Naive thymus-derived CD4-positive, alpha-beta T cell (primary cell): ENCODE measurements around the gene RNGTT. TPM values are rescaled to one million over a fixed set of nuclear protein-coding genes. Genes with fewer than 3 reads are reported as not detected.

ENCODE experiments used
- ATAC-seq: fragments of 150-1000 bp; cut with Tn5 transposase; 2 replicates; pipeline ENCODE4 v1.10.0; 2021; ENCODE audit warnings: mild to moderate bottlenecking, moderate library complexity
- CTCF ChIA-PET: fragments of 350-600 bp; sonication (Branson Sonifier 250); formaldehyde crosslinking; loops from one replicate; lab custom pipeline; 2021; ENCODE audit warnings: antibody characterized with exemption; lab: Charles Lee
- POLR2A ChIA-PET: fragments of 350-600 bp; sonication (Branson Sonifier 250); formaldehyde crosslinking; loops from one replicate; lab custom pipeline; 2021; ENCODE audit warnings: antibody characterized with exemption, inconsistent platforms; lab: Charles Lee
- DNase-seq, 9 donors: peaks; one replicate each; pipeline versions ENCODE4 v3.0.0 to v3.0.0-alpha.2; 2020 to 2022; ENCODE audit warnings: mixed read lengths in 1 of 9
- H3K27ac ChIP-seq: one replicate; pipeline ENCODE4 v1.7.0; 2013; ENCODE audit warnings: mild to moderate bottlenecking, low read depth, low read length, moderate library complexity
- H3K27me3 ChIP-seq, 2 donors: one replicate each; pipeline ENCODE4 v1.7.0; 2013; ENCODE audit warnings: low read length in 2 of 2, mild to moderate bottlenecking in 2 of 2, moderate library complexity in 2 of 2; ENCODE audit not compliant: control insufficient read depth in 2 of 2, insufficient read depth in 2 of 2
- H3K36me3 ChIP-seq, 3 experiments: 1 replicate in 2 of 3; 2 replicates in 1 of 3; pipeline ENCODE4 v1.7.0; 2013; ENCODE audit warnings: low read length in 3 of 3, mild to moderate bottlenecking in 3 of 3, moderate library complexity in 1 of 3; ENCODE audit not compliant: insufficient read depth in 3 of 3, control insufficient read depth in 2 of 3
- H3K4me1 ChIP-seq, 2 donors: one replicate each; pipeline ENCODE4 v1.7.0; 2013; ENCODE audit warnings: low read length in 2 of 2, mild to moderate bottlenecking in 2 of 2, moderate library complexity in 1 of 2; ENCODE audit not compliant: control insufficient read depth in 2 of 2, insufficient read depth in 2 of 2
- H3K4me3 ChIP-seq: 2 replicates; pipeline ENCODE4 v1.7.0; 2013; ENCODE audit warnings: mild to moderate bottlenecking, low read length
- H3K9me3 ChIP-seq, 3 experiments: 1 replicate in 2 of 3; 2 replicates in 1 of 3; pipeline ENCODE4 v1.7.0; 2013; ENCODE audit warnings: low read length in 3 of 3; ENCODE audit not compliant: control insufficient read depth in 2 of 3
- H3K27ac Mint-ChIP-seq, 9 donors: one replicate each; pipeline ENCODE4 v1.8.0; 2020 to 2022; ENCODE audit warnings: mixed read lengths in 9 of 9, mild to moderate bottlenecking in 8 of 9, moderate library complexity in 5 of 9, inconsistent platforms in 2 of 9
- H3K27me3 Mint-ChIP-seq, 5 donors: one replicate each; pipeline ENCODE4 v1.8.0; 2021 to 2022; ENCODE audit warnings: mixed read lengths in 5 of 5, mild to moderate bottlenecking in 1 of 5
- H3K36me3 Mint-ChIP-seq, 5 donors: one replicate each; pipeline ENCODE4 v1.8.0; 2020 to 2022; ENCODE audit warnings: mixed read lengths in 5 of 5, mild to moderate bottlenecking in 3 of 5, inconsistent platforms in 1 of 5
- H3K4me1 Mint-ChIP-seq, 7 donors: one replicate each; pipeline ENCODE4 v1.8.0; 2020 to 2022; ENCODE audit warnings: mixed read lengths in 7 of 7, mild to moderate bottlenecking in 3 of 7, inconsistent platforms in 1 of 7
- H3K4me3 Mint-ChIP-seq, 10 donors: one replicate each; pipeline ENCODE4 v1.8.0; 2020 to 2022; ENCODE audit warnings: mild to moderate bottlenecking in 10 of 10, mixed read lengths in 10 of 10, moderate library complexity in 6 of 10, inconsistent platforms in 2 of 10
- H3K9me3 Mint-ChIP-seq, 11 donors: one replicate each; pipeline ENCODE4 v1.8.0; 2020 to 2022; ENCODE audit warnings: mixed read lengths in 11 of 11, mild to moderate bottlenecking in 4 of 11, inconsistent platforms in 1 of 11, moderate library complexity in 1 of 11
- intact Hi-C, 2 donors: fragments of 100-400 bp; cut with micrococcal nuclease; formaldehyde crosslinking; loops; one replicate each; pipeline ENCODE4 v1.15.1; 2023
- polyA plus RNA-seq, 2 donors: library from polyadenylated mRNA; unstranded; fragments of 300-500 nt; fragmentation: Illumina TruSeq; gene quantifications; one replicate each; pipeline ENCODE4 v1.2.3, GENCODE V29; 2021
- total RNA-seq, 6 experiments: library from RNA in 5 of 6; stranded (reverse) in 5 of 6; gene quantifications; 1 replicate in 5 of 6; 2 replicates in 1 of 6; pipeline ENCODE4 v1.2.3 and lab custom pipeline; 2021 to 2026

Gene RNGTT
- total and polyA plus RNA-seq, 7 experiments from 2014 or later, result 15.4 to 26.5 (median 19.3) TPM

GRCh38 chr6:88764081-88764480, 199.3 kb downstream of the RNGTT start:
- peaks cover 3 to 36% (median 24%) of the 10 kb centered on the region in 5 donors for H3K36me3 Mint-ChIP-seq
- H3K4me3 Mint-ChIP-seq, result no peak overlapping the region
- no peak overlapping the region for H3K27ac ChIP-seq
- H3K27me3 Mint-ChIP-seq, result no peaks in the 10 kb centered on the region
- H3K4me1 ChIP-seq, result no peaks in the 10 kb centered on the region
- no peaks in the 10 kb centered on the region for H3K9me3 ChIP-seq
- H3K9me3 Mint-ChIP-seq, result peaks cover 0 to 4% (median 0%) of the 10 kb centered on the region in 11 donors
- H3K4me1 Mint-ChIP-seq, result peaks cover 0 to 4% (median 0%) of the 10 kb centered on the region in 7 donors
- no peak overlapping the region for H3K4me3 ChIP-seq
- ChIA-PET POLR2A (no interaction called here), CTCF (no interaction called here)
- DNase-seq (no peak), ATAC-seq (no peak)
- no peaks in the 10 kb centered on the region for H3K27me3 ChIP-seq
- intact Hi-C loops, result no loop called here
- H3K36me3 ChIP-seq, result no peaks in the 10 kb centered on the region
- no peak overlapping the region for H3K27ac Mint-ChIP-seq

- H3K27me3 ChIP-seq, result no peaks in the 10 kb centered on the region
- H3K36me3 Mint-ChIP-seq, result peaks cover 3 to 35% (median 29%) of the 10 kb centered on the region in 5 donors
- no peaks in the 10 kb centered on the region for H3K4me1 ChIP-seq
- H3K4me1 Mint-ChIP-seq, result peaks cover 0 to 4% (median 0%) of the 10 kb centered on the region in 7 donors
- DNase-seq (no peak), ATAC-seq (no peak)
- H3K4me3 ChIP-seq, result no peak overlapping the region
- H3K9me3 ChIP-seq, result no peaks in the 10 kb centered on the region
- no peak overlapping the region for H3K4me3 Mint-ChIP-seq
- peaks cover 0 to 4% (median 0%) of the 10 kb centered on the region in 11 donors for H3K9me3 Mint-ChIP-seq
- H3K27ac Mint-ChIP-seq, result no peak overlapping the region
- POLR2A ChIA-PET, result no interaction called here
- intact Hi-C loops, result no loop called here
- CTCF ChIA-PET, result no interaction called here
- H3K36me3 ChIP-seq, result no peaks in the 10 kb centered on the region
- no peak overlapping the region for H3K27ac ChIP-seq
- H3K27me3 Mint-ChIP-seq, result no peaks in the 10 kb centered on the region
Observed at GRCh38 chr6:88763160-88763559, 200.3 kb downstream of the RNGTT start.

- no peaks in the 10 kb centered on the region for H3K27me3 ChIP-seq
- intact Hi-C loops, result no loop called here
- ATAC-seq, result peak; percentile 47
- H3K9me3 ChIP-seq, result no peaks in the 10 kb centered on the region
- no peak overlapping the region for H3K4me3 ChIP-seq
- H3K36me3 ChIP-seq, result no peaks in the 10 kb centered on the region
- no peaks in the 10 kb centered on the region for H3K27me3 Mint-ChIP-seq
- H3K27ac Mint-ChIP-seq, result no peak overlapping the region
- no peak overlapping the region for H3K27ac ChIP-seq
- DNase-seq, result no peak
- CTCF ChIA-PET, result no interaction called here
- no peaks in the 10 kb centered on the region for H3K4me1 ChIP-seq
- POLR2A ChIA-PET, result no interaction called here
- peaks cover 0 to 4% (median 0%) of the 10 kb centered on the region in 7 donors for H3K4me1 Mint-ChIP-seq
- H3K9me3 Mint-ChIP-seq, result peaks cover 0 to 4% (median 0%) of the 10 kb centered on the region in 11 donors
- H3K4me3 Mint-ChIP-seq, result no peak overlapping the region
- H3K36me3 Mint-ChIP-seq, result peaks cover 3 to 41% (median 30%) of the 10 kb centered on the region in 5 donors
Observed at GRCh38 chr6:88761237-88762031, 202.0 kb downstream of the RNGTT start.

GRCh38 chr6:88760091-88760490, 203.3 kb downstream of the RNGTT start:
- Mint-ChIP-seq H3K27ac (no peak overlapping the region), H3K27me3 (no peaks in the 10 kb centered on the region), H3K4me1 (peaks cover 0 to 4% (median 0%) of the 10 kb centered on the region in 7 donors), H3K4me3 (no peak overlapping the region), H3K9me3 (peaks cover 0 to 6% (median 0%) of the 10 kb centered on the region in 11 donors), H3K36me3 (peaks cover 3 to 53% (median 39%) of the 10 kb centered on the region in 5 donors)
- CTCF ChIA-PET, result no interaction called here
- no peak overlapping the region for H3K27ac ChIP-seq
- H3K4me1 ChIP-seq, result no peaks in the 10 kb centered on the region
- no peaks in the 10 kb centered on the region for H3K36me3 ChIP-seq
- no peaks in the 10 kb centered on the region for H3K27me3 ChIP-seq
- H3K4me3 ChIP-seq, result no peak overlapping the region
- intact Hi-C loops, result no loop called here
- DNase-seq (no peak), ATAC-seq (no peak)
- H3K9me3 ChIP-seq, result no peaks in the 10 kb centered on the region
- POLR2A ChIA-PET, result no interaction called here

- H3K4me3 ChIP-seq, result no peak overlapping the region
- H3K27ac ChIP-seq, result no peak overlapping the region
- Mint-ChIP-seq H3K4me1 (peaks cover 0 to 11% (median 3%) of the 10 kb centered on the region in 7 donors), H3K9me3 (peaks cover 0 to 10% (median 0%) of the 10 kb centered on the region in 11 donors), H3K4me3 (no peak overlapping the region), H3K36me3 (peaks cover 3 to 62% (median 48%) of the 10 kb centered on the region in 5 donors), H3K27ac (no peak overlapping the region), H3K27me3 (no peaks in the 10 kb centered on the region)
- no peaks in the 10 kb centered on the region for H3K27me3 ChIP-seq
- H3K9me3 ChIP-seq, result no peaks in the 10 kb centered on the region
- peaks cover 0 to 4% (median 0%) of the 10 kb centered on the region in 3 experiments for H3K36me3 ChIP-seq
- ATAC-seq (no peak), DNase-seq (no peak)
- ChIA-PET POLR2A (no interaction called here), CTCF (interaction anchor here (0.6 kb wide), 1 partner anchor 853 kb away, joined by 3 read pairs; no protein-coding TSS in a partner anchor)
- intact Hi-C loops, result no loop called here
- no peaks in the 10 kb centered on the region for H3K4me1 ChIP-seq
Observed at GRCh38 chr6:88750936-88751335, 212.5 kb downstream of the RNGTT start.

GRCh38 chr6:88749849-88750248, 213.6 kb downstream of the RNGTT start:
- ChIA-PET POLR2A (no interaction called here), CTCF (no interaction called here)
- Mint-ChIP-seq H3K4me3 (no peak overlapping the region), H3K9me3 (peaks cover 0 to 2% (median 0%) of the 10 kb centered on the region in 11 donors), H3K4me1 (peaks cover 0 to 9% (median 4%) of the 10 kb centered on the region in 7 donors), H3K27ac (no peak overlapping the region), H3K27me3 (no peaks in the 10 kb centered on the region), H3K36me3 (peaks cover under 1 to 62% (median 44%) of the 10 kb centered on the region in 5 donors)
- no peak for DNase-seq
- Histone ChIP-seq H3K27ac (no peak overlapping the region), H3K36me3 (peaks cover 0 to 4% (median 0%) of the 10 kb centered on the region in 3 experiments), H3K4me3 (no peak overlapping the region), H3K27me3 (no peaks in the 10 kb centered on the region), H3K9me3 (no peaks in the 10 kb centered on the region), H3K4me1 (no peaks in the 10 kb centered on the region)
- ATAC-seq, result no peak
- intact Hi-C loops, result no loop called here
